Fibroblast of lung (primary cell): Measurements from ENCODE around the gene PDS5B.

Experiments used
- CTCF ChIP-seq, 2 donors: IDR thresholded peaks in 1 of 2; conservative IDR thresholded peaks in 1 of 2; 1 replicate in 1 of 2; 2 replicates in 1 of 2; pipeline ENCODE4 v1.5.1; 2011 to 2012; ENCODE audit warnings: low read length in 2 of 2, control low read depth in 1 of 2, inconsistent platforms in 1 of 2, low read depth in 1 of 2, mild to moderate bottlenecking in 1 of 2
- EZH2 ChIP-seq: IDR thresholded peaks from 2 replicates; pipeline ENCODE4 v1.5.1; 2012; ENCODE audit warnings: low read length, control low read depth, mild to moderate bottlenecking; ENCODE audit errors: missing control alignments

- TF ChIP-seq CTCF (conservative IDR thresholded peaks at IDR 0.05 in 1 of 2, IDR thresholded peaks at IDR 0.05 in 1 of 2; ENCODE audit: low read depth in 1 of 2, low read length in 2 of 2) (no peak), EZH2 (no peak)
These were observed 147.4 kb downstream of the PDS5B start for GRCh38 chr13:32733690-32734089.
